Thoracic aorta (tissue), 2 donors: Measurements from ENCODE around the gene NEBL. TPM values are rescaled to one million over a fixed set of nuclear protein-coding genes. Genes with fewer than 3 reads are reported as not detected.

Experiments
- ATAC-seq: fragments of 150-250 bp; one replicate; pipeline ENCODE4 v1.8.0; 2017; ENCODE audit warnings: low read depth; ENCODE audit not compliant: insufficient number of reproducible peaks, low FRiP score
- DNase-seq: peaks from one replicate; pipeline ENCODE4 v3.0.0-alpha.2; 2020; ENCODE audit warnings: low spot score
- H3K27ac ChIP-seq, 2 donors: fragments of 200-600 bp; sonication (generic); 1 replicate in 1 of 2; 2 replicates in 1 of 2; pipeline ENCODE4 v1.5.1; 2016; ENCODE audit warnings: mild to moderate bottlenecking in 2 of 2, moderate library complexity in 2 of 2
- H3K27me3 ChIP-seq: fragments of 200-600 bp; sonication (generic); replicated peaks from 2 replicates; pipeline ENCODE4 v1.6.0; 2016; ENCODE audit warnings: mild to moderate bottlenecking; ENCODE audit not compliant: insufficient read depth
- H3K36me3 ChIP-seq: fragments of 200-600 bp; sonication (generic); one replicate; pipeline ENCODE4 v1.5.1; 2016
- H3K4me1 ChIP-seq, 2 donors: fragments of 200-600 bp; sonication (generic); 1 replicate in 1 of 2; 2 replicates in 1 of 2; pipeline versions ENCODE4 v1.5.1 to v1.6.0; 2016; ENCODE audit warnings: low read depth in 2 of 2, mild to moderate bottlenecking in 1 of 2; ENCODE audit not compliant: control insufficient read depth in 1 of 2
- H3K4me3 ChIP-seq: fragments of 200-600 bp; sonication (generic); 2 replicates; pipeline ENCODE4 v1.5.1; 2016; ENCODE audit warnings: mild to moderate bottlenecking
- H3K9me3 ChIP-seq: fragments of 200-600 bp; sonication (generic); 2 replicates; pipeline ENCODE4 v1.5.1; 2016
- total RNA-seq, 2 donors: library from RNA; depleted of rRNA; stranded (reverse); fragments of >200 nt; gene quantifications; one replicate each; pipeline versions ENCODE4 v1.1.0 to v1.2.3, GENCODE V29; 2016
- TF ChIP-seq, protein P1 (sequence below): fragments of 200-600 bp; sonication (generic); IDR thresholded peaks from one replicate; pipeline ENCODE4 v1.5.1; 2019; ENCODE audit warnings: antibody characterized with exemption

The NEBL gene
- total RNA-seq, 2 donors from 2014 or later, result 1.4 to 4.7 TPM

DNA sequence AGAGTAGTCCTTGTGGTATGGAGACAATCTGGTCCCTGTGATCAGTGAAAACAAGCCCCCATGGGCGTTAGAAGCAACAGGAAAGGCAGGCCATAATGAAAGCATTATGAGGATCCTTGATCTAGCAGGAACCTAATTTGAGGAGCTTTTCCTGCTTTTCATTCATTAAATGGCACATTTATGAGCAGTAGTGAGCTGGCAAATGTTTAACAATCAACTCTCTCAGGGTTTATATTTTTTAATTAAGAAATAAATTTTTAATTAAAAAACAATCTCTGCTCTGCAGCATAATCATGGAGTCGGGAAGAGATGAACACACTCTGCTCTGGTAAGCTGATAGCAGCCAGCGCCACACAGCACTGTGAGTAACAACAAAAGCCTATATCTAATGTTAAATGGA lies 11.3 kb upstream of the NEBL start:
- ATAC-seq (no peak), DNase-seq (no peak)
- no peaks in the 10 kb centered on the region for H3K4me1 ChIP-seq
- H3K27ac ChIP-seq, result no peak overlapping the region
- H3K4me3 ChIP-seq, result no peak overlapping the region
- TF ChIP-seq, protein P1, sequence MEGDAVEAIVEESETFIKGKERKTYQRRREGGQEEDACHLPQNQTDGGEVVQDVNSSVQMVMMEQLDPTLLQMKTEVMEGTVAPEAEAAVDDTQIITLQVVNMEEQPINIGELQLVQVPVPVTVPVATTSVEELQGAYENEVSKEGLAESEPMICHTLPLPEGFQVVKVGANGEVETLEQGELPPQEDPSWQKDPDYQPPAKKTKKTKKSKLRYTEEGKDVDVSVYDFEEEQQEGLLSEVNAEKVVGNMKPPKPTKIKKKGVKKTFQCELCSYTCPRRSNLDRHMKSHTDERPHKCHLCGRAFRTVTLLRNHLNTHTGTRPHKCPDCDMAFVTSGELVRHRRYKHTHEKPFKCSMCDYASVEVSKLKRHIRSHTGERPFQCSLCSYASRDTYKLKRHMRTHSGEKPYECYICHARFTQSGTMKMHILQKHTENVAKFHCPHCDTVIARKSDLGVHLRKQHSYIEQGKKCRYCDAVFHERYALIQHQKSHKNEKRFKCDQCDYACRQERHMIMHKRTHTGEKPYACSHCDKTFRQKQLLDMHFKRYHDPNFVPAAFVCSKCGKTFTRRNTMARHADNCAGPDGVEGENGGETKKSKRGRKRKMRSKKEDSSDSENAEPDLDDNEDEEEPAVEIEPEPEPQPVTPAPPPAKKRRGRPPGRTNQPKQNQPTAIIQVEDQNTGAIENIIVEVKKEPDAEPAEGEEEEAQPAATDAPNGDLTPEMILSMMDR, result no peak
- no peaks in the 10 kb centered on the region for H3K9me3 ChIP-seq
- H3K36me3 ChIP-seq, result no peaks in the 10 kb centered on the region
- H3K27me3 ChIP-seq, result no peaks in the 10 kb centered on the region

DNA sequence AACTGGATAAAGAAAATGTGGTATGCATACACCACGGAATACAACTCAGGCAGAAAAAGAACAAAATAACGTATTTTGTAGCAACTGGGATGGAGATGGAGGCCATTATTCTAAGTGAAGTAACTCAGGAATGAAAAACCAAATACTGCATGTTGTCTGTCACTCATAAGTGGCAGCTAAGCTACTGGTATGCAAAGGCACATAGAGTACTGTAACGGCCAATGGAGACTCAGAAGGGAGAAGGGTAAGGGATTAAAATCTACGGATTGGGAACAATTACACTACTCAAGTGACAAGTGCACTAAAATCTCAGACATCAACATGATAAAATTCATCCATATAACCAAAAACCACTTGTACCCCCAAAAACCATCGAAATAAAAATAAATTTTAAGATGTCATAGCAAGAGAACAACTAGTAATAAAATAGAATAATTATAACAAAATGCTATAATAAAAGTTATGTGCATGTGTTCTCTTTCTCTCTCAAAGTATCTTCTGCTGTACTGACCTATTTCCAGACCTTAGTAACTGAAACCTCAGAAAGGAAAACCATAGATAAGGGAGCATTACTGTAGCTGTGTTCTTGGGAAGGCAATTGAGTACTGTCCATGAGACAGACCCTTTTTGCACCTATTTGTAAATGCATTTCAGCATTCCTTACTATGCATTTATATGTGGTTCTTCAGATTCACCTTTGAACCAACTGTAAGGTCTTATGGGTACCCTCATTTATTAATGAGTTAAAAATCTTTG lies 6.7 kb upstream of the NEBL start:
- no peak for DNase-seq

DNA sequence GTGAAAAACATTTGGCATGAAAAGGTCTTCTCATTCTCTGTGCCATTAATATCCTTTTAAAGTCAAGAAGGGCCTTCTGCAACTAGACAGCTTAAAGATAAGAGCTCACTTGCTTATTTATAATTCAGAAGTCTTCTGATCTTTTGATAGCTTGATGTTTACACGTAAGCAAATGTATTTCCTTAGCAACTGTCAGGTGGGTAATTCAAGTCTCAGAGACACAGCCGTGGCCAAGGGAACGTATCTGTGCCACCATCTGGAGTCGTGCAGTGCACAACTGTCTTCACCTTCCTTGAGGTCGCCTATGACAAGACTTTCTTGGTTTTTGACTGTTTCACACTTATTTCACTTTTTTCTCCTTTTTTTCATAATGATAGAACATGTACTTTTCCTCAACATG lies 4.0 kb upstream of the NEBL start:
- H3K4me3 ChIP-seq, result no peak overlapping the region
- no peak overlapping the region for H3K27ac ChIP-seq
- TF ChIP-seq, protein P1, result no peak
- DNase-seq, result no peak
- no peaks in the 10 kb centered on the region for H3K36me3 ChIP-seq
- no peaks in the 10 kb centered on the region for H3K4me1 ChIP-seq
- ATAC-seq, result no peak
- H3K27me3 ChIP-seq, result no peaks in the 10 kb centered on the region
- no peaks in the 10 kb centered on the region for H3K9me3 ChIP-seq

More for the DNA sequence above, 6.7 kb upstream of the NEBL start:
- H3K9me3 ChIP-seq, result no peaks in the 10 kb centered on the region
- ATAC-seq, result no peak
- no peak overlapping the region for H3K27ac ChIP-seq
- no peaks in the 10 kb centered on the region for H3K27me3 ChIP-seq
- no peak overlapping the region for H3K4me3 ChIP-seq
- H3K4me1 ChIP-seq, result no peaks in the 10 kb centered on the region
- TF ChIP-seq, protein P1, result no peak
- H3K36me3 ChIP-seq, result no peaks in the 10 kb centered on the region

DNA sequence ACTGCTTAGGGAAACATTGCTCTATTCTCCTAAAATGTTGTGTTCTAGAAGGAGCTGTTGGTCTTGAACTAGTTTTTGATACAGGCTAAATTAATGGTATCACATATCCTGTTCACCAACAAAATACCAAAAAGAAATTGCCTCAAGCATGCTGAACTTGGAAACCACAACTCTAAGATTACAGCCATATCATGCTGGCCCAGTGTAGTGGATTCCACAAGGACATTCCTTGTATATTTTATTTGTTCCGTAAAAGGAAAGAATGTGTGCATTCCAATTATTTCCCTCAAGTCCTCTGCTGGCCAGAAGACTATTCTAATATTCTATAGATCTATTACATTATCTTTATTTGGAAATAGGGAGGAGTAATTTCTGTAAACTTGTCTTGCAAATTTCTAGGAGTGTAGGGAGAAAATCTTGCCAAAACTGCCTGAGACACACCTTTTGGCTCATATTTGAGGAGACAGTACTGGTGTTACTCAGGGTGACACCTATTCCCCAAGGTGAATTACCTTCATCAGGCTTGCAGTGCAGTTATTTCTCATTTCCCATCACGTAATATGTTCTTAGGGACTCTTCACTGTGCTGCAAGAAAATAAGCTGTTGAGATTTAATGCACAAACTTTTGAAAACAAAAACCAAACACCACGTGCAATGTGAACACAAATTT lies 1.9 kb upstream of the NEBL start:
- Histone ChIP-seq H3K4me3 (no peak overlapping the region), H3K4me1 (no peaks in the 10 kb centered on the region), H3K9me3 (no peaks in the 10 kb centered on the region), H3K36me3 (no peaks in the 10 kb centered on the region), H3K27ac (no peak overlapping the region), H3K27me3 (no peaks in the 10 kb centered on the region)
- DNase-seq, result no peak
- TF ChIP-seq, protein P1, result no peak
- no peak for ATAC-seq

DNA sequence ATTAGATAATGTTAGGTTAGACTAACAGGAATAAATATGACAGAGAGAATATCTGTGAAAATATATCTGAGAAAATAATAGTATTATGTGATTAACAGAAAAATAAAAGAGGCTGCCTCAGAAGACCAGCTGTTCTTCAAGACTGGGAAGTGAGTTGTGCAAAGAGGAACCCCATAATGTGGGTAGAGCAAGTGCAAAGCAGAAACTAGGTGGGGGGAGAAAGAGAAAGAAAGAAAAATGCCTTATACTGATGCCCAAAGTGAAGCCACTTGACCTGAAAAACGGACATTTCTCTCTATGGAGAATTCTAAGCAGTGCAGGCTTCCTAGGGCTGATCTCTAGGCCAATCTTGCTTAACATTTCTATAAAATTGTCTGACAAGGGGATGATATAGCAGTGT lies 3.8 kb downstream of the NEBL start:
- Histone ChIP-seq H3K27ac (no peak overlapping the region), H3K4me3 (no peak overlapping the region), H3K36me3 (no peaks in the 10 kb centered on the region), H3K27me3 (no peaks in the 10 kb centered on the region), H3K9me3 (no peaks in the 10 kb centered on the region), H3K4me1 (no peaks in the 10 kb centered on the region)
- DNase-seq (no peak), ATAC-seq (no peak)
- TF ChIP-seq, protein P1, result no peak
